T-helper 2 cell (primary cell): Measurements from ENCODE around the gene ZNF138.

Source experiments
- DNase-seq, 5 experiments: peaks; one replicate each; pipeline versions ENCODE4 v3.0.0 to v3.0.0-alpha.2; 2012 to 2022

The ZNF138 gene

GRCh38 chr7:64875658-64876406 lies 81.6 kb downstream of the ZNF138 start:
- no peak for DNase-seq

- peak in 4 of 5 experiments; percentile 44 to 77 (median 58) for DNase-seq
Observed at GRCh38 chr7:64876792-64877713, 82.8 kb downstream of the ZNF138 start.

DNA sequence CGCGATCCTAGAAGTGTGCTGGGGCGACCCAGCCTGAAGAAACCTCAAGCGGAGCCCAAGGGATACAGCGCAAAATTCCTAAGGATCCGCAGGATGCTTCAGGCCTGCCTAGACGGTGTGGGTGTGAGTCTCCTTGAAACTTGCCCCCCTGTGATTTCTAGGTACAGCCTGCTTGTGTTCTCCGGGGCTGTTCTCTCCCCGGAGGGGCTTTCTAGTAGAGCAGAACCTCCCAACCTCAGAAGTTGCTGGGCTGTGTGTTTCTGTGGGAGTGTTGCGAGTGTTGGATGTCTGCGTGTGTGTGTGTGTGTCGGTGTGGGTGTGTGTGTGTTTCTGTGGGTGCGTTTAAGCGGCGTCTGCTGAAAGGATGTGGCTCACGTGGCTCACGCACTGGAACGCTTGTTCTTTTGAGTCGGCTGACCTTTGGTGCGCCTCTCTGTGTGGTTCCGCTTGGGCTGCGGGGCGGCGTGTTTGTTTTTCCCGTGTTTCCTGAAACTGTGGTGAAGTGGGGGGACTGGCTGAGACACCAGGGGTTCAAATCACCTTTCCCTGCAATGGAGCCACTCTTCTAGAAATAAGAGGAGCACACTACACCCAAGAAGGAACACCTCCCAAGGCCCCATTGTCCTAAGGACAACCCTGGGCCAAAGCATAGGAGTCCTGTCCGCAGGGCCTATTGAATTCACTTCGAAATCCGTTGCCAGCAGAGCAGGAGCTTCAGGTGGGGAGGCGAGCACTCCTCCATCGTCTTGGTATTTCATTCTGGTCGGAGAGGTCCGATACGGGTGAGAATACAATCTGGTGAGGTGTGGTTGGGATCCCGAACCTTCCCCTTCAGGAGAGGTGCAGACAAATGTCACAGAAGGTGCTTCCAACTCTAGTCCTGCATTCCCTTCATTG lies 83.7 kb downstream of the ZNF138 start:
- peak in 1 of 5 experiments; percentile 41 for DNase-seq

DNA sequence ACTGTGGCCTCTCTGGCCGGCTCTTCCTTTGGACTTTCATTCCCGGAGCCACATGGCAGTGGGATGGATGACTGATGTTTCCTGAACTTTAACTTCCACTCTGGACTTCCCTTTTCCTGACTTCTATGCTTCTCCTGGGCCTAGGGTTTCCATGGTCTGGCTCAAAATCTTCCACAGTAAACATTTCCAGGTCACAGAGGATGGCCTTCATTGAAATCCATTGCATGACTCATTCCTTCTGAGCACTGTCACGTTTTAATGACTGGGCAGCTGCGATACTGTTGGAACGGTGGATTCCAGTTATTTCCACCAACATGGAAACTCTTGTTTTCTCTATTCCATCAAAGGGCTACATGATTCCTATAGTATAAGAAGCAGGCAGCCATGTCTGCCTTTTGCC lies 84.5 kb downstream of the ZNF138 start:
- DNase-seq: no peak

DNA sequence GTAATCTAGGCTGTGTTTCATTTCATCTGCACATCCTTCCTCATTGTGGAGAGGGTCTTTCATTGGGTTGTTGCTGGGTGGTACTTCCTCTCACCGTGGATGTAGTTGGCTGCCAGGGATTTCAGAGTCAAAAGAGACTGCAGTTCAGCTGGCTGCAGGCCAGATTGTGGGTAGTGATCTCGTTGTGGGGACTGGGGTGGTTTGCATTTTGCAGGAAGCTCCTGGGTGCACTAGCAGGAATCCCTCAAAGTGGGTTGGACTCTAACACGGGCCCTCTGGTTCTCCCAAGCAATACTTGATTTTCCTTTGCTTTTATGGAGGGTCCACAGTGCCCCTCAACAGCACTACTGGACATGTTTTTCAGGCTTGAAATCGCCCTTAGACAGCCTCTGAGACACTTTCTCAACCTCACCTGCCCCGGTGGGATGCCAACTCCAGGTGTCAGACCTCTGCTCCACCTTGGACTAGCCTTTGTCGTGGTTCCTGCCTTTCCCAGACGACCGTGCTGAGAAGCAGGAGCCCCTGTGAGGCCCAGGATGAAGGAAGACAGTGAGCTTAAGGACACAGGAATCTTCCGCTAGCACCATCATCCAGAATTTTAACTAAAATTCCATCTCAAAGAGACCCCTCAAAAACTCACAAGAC lies 85.0 kb downstream of the ZNF138 start:
- no peak for DNase-seq

DNA sequence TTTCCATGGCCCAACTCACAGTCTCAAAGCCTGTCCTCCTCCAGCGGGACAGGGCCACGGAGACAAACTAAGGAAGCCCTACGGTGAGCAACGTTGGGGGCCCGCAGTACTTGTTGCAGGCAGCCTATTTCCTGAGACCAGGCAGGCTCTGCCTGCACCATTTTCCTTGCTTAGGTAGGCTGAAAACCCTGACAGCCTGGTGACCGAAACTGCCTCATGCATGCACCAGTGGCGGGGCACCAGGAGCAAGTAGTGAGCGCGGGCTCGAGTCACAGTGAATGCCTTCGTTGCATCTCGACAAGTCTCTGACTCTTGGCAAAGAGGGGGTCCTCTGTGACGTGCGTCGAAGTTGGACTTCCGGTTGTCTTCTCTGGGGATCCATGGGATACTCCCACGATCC lies 85.6 kb downstream of the ZNF138 start:
- DNase-seq: no peak

DNA sequence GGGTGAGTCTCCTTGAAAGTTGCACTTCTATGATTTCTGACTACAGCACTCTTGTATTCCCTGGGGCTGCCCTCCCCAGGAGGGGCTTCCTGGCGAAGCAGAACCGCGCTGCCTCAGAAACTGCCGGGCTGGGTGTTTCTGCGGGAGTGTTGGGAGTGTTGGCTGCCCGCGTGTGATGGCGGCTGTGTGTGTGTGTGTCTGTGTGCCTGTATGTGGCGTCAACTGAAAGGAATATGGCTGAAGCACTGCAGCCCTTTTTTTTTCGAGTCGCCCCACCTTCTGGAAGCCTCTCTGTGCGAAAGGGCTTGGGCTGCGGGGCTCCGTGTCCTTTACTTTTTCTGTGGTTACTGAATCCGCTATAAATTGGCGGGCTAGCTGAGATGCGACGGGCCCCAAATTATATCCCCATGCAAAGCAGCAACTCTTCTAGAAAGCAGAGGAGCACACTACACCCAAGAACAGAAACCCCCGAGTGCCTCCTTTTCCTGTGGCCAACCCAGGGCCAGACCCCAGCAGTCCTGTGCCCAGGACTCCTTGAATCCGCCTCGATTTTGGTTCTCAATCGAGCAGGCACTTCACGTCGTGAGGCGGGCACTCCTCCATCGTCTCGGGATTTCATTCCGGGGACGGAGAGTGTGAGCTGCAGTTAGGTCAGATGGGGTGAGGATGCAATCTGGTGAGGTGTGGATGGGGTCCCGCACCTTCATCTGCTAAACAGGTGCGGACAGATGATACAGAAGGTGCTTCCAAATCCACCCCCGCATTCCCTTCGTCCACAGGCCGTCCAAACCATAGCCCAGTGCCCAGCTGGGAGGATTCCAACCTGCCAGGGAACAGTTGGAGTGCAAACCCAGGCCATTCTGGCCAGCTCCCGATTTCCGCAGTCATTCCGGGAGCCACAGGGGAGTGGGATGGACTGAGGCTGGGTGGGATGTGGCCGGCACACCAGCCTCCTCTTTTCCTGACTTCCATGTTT lies 86.4 kb downstream of the ZNF138 start:
- DNase-seq: no peak

- no peak for DNase-seq
Observed at GRCh38 chr7:64881461-64882287, 87.4 kb downstream of the ZNF138 start.

DNA sequence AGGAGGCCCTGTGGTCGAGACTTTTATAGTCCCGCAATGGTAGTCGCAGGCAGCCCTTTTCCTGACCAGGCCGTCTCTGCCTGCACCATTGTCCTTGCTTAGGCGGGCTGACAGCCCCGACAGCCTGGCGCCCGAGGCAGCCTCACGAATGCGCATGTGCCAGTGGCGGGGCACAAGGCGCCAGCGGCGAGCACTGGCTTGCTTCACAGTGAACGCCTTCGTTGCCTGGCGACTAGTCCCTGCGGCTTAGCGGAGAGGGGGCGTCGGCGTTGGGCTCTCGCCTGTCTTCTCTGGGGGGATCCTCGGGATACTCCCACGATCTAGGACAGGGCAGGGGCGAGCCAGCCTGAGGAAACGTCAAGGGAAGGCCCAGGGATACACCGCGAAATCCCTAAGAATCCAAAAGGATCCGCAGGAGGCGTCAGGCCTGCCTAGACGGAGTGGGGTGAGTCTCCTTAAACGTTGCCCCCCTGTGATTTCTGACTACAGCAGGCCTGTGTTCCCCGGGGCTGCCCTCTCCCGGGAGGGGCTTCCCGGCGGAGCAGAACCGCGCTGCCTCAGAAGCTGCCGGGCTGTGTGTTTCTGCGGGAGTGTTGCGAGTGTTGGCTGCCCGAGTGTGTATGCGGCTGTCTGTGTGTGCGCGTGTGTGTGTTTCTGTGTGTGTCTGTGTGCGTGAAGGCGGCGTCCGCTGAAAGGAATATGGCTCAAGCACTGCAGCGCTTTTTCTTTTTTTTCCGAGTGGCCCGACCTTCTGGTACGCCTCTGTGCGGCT lies 88.3 kb downstream of the ZNF138 start:
- DNase-seq: peak in 1 of 5 experiments; percentile 28
